GM21737 (cell line): Measurements from ENCODE around the gene TSEN2.

Source experiments
- ATAC-seq: cut with Tn5 transposase; IDR thresholded peaks from one replicate; pipeline ENCODE4 v1.9.1; 2021; ENCODE audit warnings: mild to moderate bottlenecking, moderate library complexity; ENCODE audit not compliant: unreplicated experiment

The TSEN2 gene

DNA sequence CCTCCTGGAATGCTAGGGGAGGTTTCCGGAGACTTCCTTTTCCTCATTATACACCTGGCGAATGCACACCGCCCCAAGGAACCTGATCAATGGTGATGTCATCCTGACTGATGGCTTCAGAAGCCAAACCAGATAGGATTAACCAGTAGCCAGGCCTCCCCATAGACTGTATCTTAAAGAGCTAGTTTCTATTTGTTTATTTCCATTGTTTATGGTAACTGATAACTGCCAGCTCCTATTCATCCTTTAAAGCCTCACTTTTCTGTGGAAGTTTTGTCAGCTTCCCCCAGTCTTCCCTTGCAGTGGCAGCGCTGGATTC, 61.2 kb downstream of the TSEN2 start, which contains the start of gene MKRN2OS:
Gene MKRN2OS, minus strand, starts transcription at position 27 of the 319 bp plus-strand sequence. CDS start 35 bp downstream, outside the sequence.
- no peak for ATAC-seq

GRCh38 chr3:12549971-12550760, 65.9 kb downstream of the TSEN2 start:
- no peak for ATAC-seq

DNA sequence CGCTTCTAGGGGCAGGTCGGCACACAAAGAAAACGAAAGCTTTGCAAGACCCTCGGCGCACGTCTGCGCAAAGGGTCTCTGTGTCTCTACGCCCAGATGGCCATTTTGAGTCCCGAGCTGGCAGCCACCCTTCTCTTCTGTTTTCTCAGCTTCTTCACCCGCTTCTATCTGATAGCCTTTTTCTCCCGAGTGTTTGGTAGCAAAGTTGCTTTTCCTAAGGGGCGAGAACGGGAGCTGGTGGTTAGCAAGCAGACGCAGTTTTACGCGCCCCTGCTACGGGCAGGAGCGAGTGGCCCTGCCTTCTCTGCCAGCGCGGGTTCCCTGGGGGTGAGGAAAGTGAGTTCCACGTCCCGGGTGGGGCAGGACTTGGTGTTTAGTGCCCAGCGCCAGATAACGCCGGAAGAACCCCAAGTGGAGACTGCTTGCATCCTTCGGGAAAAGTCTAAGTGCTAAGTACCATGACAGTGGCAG, 69.7 kb downstream of the TSEN2 start:
- ATAC-seq = no peak

DNA sequence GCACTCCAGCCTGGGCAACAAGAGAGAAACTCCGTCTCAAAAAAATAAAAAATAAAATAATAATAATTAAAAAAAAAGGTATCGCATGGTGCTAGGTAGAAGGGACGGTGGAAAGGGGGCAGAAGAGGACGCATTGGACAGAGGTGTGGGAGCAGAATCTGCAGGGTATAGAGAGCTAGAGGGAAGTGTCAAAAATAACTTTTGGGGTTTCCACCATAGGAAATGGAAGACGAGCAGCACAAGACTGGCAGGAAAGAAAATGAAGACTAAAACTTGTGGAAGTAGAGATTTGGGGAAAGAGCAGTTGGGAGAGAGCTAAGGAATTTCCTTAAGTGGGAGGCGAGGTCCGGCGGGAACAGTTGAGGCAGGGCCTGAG, 72.0 kb downstream of the TSEN2 start:
- no peak for ATAC-seq

GRCh38 chr3:12556690-12557472, 72.6 kb downstream of the TSEN2 start, which contains the start of gene MKRN2:
Gene MKRN2, plus strand, starts transcription at chr3:12557087. Its CDS starts 64 bp downstream, at chr3:12557151.
- peak; percentile 85 for ATAC-seq

GRCh38 chr3:12557473-12558100, 73.3 kb downstream of the TSEN2 start:
- ATAC-seq = no peak

DNA sequence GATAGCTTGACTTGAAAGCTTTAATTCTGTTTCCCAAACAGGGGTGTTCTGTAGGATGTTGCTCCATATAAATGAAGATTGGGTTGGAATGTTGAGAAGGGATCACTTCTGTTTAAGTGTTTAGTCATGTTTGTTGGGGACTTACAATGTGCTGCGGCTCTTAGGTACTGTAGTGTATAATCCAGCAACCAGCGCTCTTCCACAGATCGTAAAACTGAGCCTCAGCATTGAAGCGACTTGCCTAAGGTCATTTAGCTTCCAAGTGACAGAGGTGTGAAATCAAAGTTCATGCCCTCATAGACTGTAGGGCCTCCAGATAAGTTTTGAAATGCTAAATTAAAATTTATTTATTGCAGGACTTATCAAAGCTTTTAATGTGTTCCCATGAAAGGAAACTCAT, 74.4 kb downstream of the TSEN2 start:
- ATAC-seq = no peak

GRCh38 chr3:12559520-12559919, 75.2 kb downstream of the TSEN2 start:
- ATAC-seq = no peak

GRCh38 chr3:12560505-12561190, 76.4 kb downstream of the TSEN2 start:
- ATAC-seq = peak; percentile 34

DNA sequence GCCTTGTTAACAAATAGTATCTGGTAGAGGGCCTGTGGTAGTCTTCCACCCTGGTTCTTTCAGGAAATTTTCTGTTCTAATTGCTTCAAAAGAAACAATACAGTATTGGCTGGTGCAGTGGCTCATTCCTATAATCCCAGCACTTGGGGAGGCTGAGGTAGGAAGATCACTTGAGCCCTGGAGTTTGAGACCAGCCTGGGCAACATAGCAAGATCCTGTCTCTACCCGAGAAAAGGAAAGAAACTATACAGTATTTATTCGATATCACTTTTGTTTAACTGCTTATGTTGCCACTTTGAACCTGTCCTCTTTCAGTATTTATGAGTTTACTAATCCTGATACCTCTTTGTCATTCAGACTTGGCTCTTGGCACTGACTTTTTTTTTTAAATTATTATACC, 77.1 kb downstream of the TSEN2 start:
- ATAC-seq = no peak

- no peak for ATAC-seq
These were observed 78.2 kb downstream of the TSEN2 start for GRCh38 chr3:12562451-12562850.

DNA sequence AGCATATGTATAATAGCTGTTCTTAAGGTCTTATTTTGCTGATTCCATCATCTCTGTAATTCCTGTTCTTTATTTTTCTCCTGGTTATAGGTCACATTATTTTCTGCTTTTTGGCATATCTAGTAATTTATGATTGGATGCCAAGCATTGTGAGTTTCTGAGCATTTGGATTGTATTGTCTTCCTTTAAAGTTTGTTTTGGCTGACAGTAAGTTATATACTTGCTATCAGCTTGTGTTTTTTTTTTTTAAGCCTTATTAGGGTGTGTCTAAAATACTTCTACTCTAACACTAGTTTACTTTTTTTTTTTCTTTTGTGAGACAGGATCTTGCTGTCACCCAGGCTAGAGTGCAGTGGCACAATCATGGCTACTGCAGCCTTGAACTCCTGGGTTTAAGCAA, 82.7 kb downstream of the TSEN2 start:
- no peak for ATAC-seq

DNA sequence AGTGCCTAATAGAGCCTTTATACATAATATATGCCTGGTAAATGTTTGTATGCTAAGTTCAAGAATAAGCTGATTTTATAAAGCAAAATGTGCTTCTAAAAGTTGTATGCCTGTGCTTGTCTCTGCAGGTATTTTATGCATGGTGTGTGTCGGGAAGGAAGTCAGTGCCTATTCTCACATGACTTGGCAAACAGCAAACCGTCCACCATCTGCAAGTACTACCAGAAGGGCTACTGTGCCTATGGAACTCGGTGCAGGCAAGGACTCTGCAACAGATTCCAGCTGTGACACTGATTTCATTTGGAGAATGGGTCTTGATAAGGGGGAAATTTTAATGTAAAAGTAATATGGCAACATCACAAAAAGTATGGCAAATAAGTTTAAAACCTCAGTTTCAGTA, 84.5 kb downstream of the TSEN2 start:
- no peak for ATAC-seq

GRCh38 chr3:12569836-12570235, 85.6 kb downstream of the TSEN2 start:
- ATAC-seq = no peak

DNA sequence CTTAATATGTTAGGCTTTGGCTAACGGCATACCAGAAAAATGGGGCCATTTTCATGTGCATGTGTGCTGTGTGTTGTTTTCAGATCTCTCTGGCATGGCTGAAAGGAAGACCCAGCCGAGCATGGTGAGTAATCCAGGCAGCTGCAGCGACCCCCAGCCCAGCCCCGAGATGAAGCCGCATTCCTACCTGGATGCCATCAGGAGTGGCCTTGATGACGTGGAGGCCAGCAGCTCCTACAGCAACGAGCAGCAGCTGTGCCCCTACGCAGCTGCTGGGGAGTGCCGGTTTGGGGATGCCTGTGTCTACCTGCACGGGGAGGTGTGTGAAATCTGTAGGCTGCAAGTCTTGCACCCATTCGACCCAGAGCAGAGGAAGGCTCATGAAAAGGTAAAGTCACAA, 87.7 kb downstream of the TSEN2 start:
- no peak for ATAC-seq

DNA sequence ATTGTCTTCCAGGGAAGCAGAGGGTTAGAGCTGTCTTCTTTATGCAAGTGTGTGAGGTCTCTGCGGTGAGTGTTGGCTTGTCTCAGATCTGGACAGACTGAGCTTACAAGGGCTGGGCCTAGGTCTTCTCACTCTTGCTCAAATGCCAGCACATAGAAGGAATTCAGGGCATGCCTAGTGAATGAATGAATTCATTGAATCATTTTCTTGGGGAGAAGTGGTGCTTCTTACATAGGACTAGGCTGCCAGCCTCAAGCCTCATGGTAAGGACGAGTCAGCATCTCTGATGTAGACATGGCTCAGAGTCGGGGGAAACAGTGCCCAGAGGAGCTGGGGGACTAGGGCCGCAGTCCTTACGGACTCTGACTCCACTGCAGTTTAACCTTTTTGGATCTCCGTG, 89.9 kb downstream of the TSEN2 start:
- no peak for ATAC-seq

DNA sequence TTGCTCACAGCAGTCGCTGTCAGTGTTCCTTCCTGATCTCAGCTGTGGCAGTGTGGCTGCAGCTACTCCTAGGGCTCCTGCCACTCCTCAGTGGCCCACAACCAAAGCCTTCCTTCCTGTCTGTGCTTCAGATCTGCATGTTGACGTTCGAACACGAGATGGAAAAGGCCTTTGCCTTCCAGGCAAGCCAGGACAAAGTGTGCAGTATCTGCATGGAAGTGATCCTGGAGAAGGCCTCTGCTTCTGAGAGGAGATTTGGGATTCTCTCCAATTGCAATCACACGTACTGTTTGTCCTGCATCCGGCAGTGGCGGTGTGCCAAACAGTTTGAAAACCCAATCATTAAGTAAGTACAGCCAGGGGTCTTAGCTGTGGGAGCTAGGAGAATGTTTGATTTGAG, 90.4 kb downstream of the TSEN2 start:
- no peak for ATAC-seq

DNA sequence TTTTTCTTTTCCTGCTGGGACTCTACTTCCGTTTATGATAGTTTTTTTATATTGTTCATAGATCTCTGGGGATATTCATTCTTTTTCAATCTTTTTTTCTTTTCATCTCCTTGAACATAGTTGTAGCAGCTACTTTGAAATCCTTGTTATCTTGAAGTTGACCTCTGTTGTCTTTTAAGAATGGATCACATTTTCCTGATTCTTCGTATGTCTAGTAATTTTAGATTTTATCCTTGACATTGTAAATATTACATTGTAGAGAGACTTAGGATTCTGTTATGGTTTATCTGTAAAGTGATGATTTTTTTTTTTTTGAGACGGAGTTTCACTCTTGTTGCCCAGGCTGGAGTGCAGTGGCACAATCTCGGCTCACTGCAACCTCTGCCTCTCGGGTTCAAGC, 93.1 kb downstream of the TSEN2 start:
- no peak for ATAC-seq

DNA sequence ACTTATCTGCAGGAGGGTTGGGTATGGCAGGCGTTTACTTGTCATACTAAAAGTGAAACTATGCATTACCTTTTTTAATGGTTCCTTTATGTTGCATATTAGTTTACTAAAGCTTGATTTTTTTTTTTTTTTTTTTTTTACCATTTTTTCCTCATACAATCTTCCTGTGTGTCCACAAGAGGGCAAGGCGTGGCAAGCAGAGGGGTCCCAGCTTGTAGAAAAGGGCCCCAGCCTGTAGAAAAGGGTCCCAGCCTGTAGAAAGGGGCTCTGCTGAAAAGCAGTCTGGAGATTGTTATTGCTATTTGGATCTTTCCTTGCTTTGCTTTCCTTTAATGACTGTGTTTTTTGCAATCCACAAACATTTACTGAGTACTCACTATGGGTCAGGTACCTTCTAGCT, 94.5 kb downstream of the TSEN2 start:
- no peak for ATAC-seq

GRCh38 chr3:12579456-12579855, 95.2 kb downstream of the TSEN2 start:
- ATAC-seq = no peak

- ATAC-seq = no peak
These were observed 95.6 kb downstream of the TSEN2 start for GRCh38 chr3:12579905-12580304.
